ENCODE measurements around the gene SLC35A2. TPM values are rescaled to one million over a fixed set of nuclear protein-coding genes. Genes with fewer than 3 reads are reported as not detected.

Gene SLC35A2
- total RNA-seq, 1 donor from 2014 or later: 21.9 TPM

DNA sequence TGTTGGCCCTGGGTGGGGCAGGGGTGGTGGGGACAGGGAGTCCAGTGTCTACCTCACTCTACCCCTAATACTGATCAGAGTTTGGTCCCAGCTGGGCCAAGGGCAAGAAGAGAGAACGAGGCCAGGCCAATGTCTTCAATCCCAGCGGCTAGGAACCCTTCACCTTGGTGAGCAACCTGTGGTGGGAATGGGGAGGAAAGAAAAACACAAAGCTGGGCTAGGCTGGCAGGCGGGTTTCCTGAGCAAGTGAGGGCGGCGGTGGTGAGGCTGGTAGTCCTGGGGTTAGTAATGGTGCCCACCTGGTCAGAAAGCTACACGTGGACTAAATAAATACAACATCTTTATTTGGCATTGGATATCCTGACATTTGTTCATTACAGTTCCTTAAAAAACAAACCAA is 8.2 kb downstream of the SLC35A2 start:
- no peak for FAIRE-seq
- Histone ChIP-seq H3K36me3 (ENCODE audit: control insufficient read depth, insufficient read depth, low read length) (peaks cover 4% of the 10 kb centered on the region), H3K27me3 (ENCODE audit: control insufficient read depth, insufficient read depth, low read length) (no peaks in the 10 kb centered on the region), H3K4me3 (ENCODE audit: low read depth, low read length) (no peak overlapping the region)
- TF ChIP-seq, protein P1, sequence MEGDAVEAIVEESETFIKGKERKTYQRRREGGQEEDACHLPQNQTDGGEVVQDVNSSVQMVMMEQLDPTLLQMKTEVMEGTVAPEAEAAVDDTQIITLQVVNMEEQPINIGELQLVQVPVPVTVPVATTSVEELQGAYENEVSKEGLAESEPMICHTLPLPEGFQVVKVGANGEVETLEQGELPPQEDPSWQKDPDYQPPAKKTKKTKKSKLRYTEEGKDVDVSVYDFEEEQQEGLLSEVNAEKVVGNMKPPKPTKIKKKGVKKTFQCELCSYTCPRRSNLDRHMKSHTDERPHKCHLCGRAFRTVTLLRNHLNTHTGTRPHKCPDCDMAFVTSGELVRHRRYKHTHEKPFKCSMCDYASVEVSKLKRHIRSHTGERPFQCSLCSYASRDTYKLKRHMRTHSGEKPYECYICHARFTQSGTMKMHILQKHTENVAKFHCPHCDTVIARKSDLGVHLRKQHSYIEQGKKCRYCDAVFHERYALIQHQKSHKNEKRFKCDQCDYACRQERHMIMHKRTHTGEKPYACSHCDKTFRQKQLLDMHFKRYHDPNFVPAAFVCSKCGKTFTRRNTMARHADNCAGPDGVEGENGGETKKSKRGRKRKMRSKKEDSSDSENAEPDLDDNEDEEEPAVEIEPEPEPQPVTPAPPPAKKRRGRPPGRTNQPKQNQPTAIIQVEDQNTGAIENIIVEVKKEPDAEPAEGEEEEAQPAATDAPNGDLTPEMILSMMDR (IDR thresholded peaks at IDR 0.05; ENCODE audit: insufficient read depth, low read length, severe bottlenecking): no peak
- no peak for DNase-seq (ENCODE audit: low read depth)

DNA sequence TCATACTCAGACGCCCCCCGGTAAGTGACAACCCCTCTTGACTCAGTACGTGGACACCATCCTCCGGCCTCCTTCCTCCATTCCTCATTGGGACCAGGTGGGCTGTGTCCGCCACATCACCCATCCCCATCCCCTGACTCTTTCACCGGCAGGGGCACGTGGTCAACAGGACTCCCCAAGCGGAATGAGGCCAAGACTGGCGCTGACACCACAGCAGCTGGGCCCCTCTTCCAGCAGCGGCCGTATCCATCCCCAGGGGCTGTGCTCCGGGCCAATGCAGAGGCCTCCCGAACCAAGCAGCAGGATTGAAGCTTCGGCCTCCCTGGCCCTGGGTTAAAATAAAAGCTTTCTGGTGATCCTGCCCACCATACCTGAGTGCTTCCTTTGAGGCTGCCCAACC is 8.7 kb downstream of the SLC35A2 start:
- Histone ChIP-seq H3K27me3 (ENCODE audit: control insufficient read depth, insufficient read depth, low read length) (no peaks in the 10 kb centered on the region), H3K36me3 (ENCODE audit: control insufficient read depth, insufficient read depth, low read length) (peaks cover 4% of the 10 kb centered on the region), H3K4me3 (ENCODE audit: low read depth, low read length) (no peak overlapping the region)
- DNase-seq (ENCODE audit: low read depth) (no peak), FAIRE-seq (no peak)
- TF ChIP-seq, protein P1 (IDR thresholded peaks at IDR 0.05; ENCODE audit: insufficient read depth, low read length, severe bottlenecking): no peak

DNA sequence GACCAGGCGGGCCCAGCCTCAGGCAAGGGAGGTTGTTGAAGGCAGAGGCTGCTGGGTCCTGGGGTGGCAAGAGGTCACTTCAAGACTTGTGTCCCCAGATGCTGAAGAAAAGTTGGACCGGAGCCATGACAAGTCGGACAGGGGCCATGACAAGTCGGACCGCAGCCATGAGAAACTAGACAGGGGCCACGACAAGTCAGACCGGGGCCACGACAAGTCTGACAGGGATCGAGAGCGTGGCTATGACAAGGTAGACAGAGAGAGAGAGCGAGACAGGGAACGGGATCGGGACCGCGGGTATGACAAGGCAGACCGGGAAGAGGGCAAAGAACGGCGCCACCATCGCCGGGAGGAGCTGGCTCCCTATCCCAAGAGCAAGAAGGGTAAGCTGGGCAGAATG is 9.3 kb downstream of the SLC35A2 start:
- DNase-seq (ENCODE audit: low read depth) (no peak), FAIRE-seq (no peak)
- H3K4me3 ChIP-seq (ENCODE audit: low read depth, low read length): no peak overlapping the region
- peaks cover 4% of the 10 kb centered on the region for H3K36me3 ChIP-seq (ENCODE audit: control insufficient read depth, insufficient read depth, low read length)
- H3K27me3 ChIP-seq (ENCODE audit: control insufficient read depth, insufficient read depth, low read length): no peaks in the 10 kb centered on the region
- TF ChIP-seq, protein P1 (IDR thresholded peaks at IDR 0.05; ENCODE audit: insufficient read depth, low read length, severe bottlenecking): no peak

DNA sequence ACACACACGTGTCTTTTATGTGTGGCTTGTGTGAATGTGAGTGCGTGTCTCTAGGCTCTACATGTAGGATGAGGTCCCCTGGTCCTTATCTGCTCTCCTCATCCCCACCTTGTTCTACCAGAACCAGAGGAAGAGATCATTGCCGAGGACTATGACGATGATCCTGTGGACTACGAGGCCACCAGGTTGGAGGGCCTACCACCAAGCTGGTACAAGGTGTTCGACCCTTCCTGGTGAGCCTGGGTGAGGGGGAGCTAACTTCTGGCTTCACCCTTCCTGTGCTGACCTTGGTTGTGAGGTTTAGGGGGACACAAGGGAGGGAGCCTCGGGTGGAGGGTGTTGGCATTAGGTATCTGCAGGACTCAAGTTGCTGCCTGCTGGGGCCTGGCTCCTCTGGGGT is 10.4 kb downstream of the SLC35A2 start:
- no peak for DNase-seq (ENCODE audit: low read depth)
- TF ChIP-seq, protein P1 (IDR thresholded peaks at IDR 0.05; ENCODE audit: insufficient read depth, low read length, severe bottlenecking): no peak
- no peak for FAIRE-seq
- Histone ChIP-seq H3K36me3 (ENCODE audit: control insufficient read depth, insufficient read depth, low read length) (peaks cover 4% of the 10 kb centered on the region), H3K27me3 (ENCODE audit: control insufficient read depth, insufficient read depth, low read length) (no peaks in the 10 kb centered on the region), H3K4me3 (ENCODE audit: low read depth, low read length) (no peak overlapping the region)

DNA sequence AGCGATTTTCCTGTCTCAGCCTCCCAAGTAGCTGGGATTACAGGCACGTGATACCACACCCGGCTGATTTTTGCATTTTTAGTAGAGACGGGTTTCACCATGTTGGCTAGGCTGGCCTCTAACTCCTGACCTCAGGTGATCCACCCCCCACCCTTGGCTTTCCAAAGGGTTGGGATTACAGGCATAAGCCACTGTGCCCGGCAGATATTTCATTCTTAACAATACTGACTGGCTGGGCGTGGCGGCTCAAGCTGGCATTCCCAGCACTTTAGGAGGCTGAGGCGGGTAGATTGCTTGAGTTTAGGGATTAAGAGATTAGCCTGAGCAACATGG is 12.4 kb downstream of the SLC35A2 start:
- FAIRE-seq (no peak), DNase-seq (ENCODE audit: low read depth) (no peak)
- TF ChIP-seq, protein P1 (IDR thresholded peaks at IDR 0.05; ENCODE audit: insufficient read depth, low read length, severe bottlenecking): no peak
- Histone ChIP-seq H3K4me3 (ENCODE audit: low read depth, low read length) (no peak overlapping the region), H3K27me3 (ENCODE audit: control insufficient read depth, insufficient read depth, low read length) (no peaks in the 10 kb centered on the region), H3K36me3 (ENCODE audit: control insufficient read depth, insufficient read depth, low read length) (peaks cover 7% of the 10 kb centered on the region)

DNA sequence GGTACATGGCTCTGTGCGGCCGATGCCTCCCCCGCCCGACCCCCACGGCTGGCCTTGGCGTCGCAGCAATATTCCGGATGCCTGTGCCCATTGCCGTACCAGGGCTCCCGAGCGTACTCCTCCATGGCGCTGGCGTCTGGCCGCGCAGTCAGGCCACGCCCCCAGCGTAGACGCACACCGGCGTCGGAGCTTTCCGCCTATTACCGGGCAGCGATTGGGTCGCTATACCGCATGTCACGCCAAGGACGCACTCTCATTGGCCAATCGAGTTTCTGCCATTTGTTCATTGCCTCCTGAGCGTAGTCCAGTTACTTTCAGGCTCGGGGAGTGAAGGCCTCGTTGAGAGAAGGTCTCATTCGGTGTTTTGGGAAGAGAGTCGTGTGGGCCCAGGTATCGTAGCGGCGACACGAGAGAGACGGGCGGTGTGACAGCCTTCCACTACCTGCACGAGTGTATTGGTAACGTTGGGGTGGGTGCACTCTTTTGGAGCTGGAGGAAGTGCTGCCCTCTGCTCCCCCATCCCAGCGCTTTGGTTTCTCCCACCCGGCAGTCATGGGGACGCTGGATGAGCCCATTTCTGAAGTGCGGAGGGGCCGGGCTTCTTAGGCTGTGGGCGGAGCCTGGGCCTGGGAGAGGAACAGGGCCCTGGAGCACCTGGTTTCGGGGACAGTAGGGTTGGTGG is 13.7 kb downstream of the SLC35A2 start, which contains the start of the genes PQBP1 and TIMM17B:
PQBP1 (plus strand) TSS at position 306 of the 682 bp plus-strand sequence. CDS start 580 bp downstream, outside the sequence.
TIMM17B (minus strand) TSS at position 144 of the 682 bp plus-strand sequence; CDS start at position 125, 19 bp downstream.
- TF ChIP-seq, protein P1 (IDR thresholded peaks at IDR 0.05; ENCODE audit: insufficient read depth, low read length, severe bottlenecking): no peak
- peak; percentile 92 for FAIRE-seq
- DNase-seq (ENCODE audit: low read depth): peak; percentile 91
- H3K4me3 ChIP-seq (ENCODE audit: low read depth, low read length): peak within 1 kb of the TSS; percentile 59
- peaks cover 8% of the 10 kb centered on the region for H3K36me3 ChIP-seq (ENCODE audit: control insufficient read depth, insufficient read depth, low read length)
- no peaks in the 10 kb centered on the region for H3K27me3 ChIP-seq (ENCODE audit: control insufficient read depth, insufficient read depth, low read length)
